Cardiac muscle cell (in vitro differentiated cells and primary cell): ENCODE results near the gene NCKIPSD. TPM values are rescaled to one million over a fixed set of nuclear protein-coding genes. Genes with fewer than 3 reads are reported as not detected.

Source experiments
- DNase-seq, 2 donors: peaks; one replicate each; pipeline versions ENCODE4 v3.0.0 to v3.0.0-alpha.2; 2010 to 2017; ENCODE audit warnings: low read depth in 1 of 2, low spot score in 1 of 2
- H3K27ac ChIP-seq: fragments of 200-600 bp; sonication (generic); 2 replicates; pipeline ENCODE4 v1.5.1; 2016
- H3K27me3 ChIP-seq: fragments of 200-600 bp; sonication (generic); 2 replicates; pipeline ENCODE4 v1.6.0; 2016; ENCODE audit warnings: control low read depth
- H3K36me3 ChIP-seq: fragments of 200-600 bp; sonication (generic); 2 replicates; pipeline ENCODE4 v1.5.1; 2016; ENCODE audit warnings: control low read depth
- H3K4me1 ChIP-seq: fragments of 200-600 bp; sonication (generic); 2 replicates; pipeline ENCODE4 v1.8.1; 2017; ENCODE audit warnings: low read depth, mild to moderate bottlenecking, mixed run types
- H3K4me3 ChIP-seq: fragments of 200-600 bp; sonication (generic); 2 replicates; pipeline ENCODE4 v1.5.1; 2016; ENCODE audit warnings: mild to moderate bottlenecking
- H3K9me3 ChIP-seq: fragments of 200-600 bp; sonication (generic); 2 replicates; pipeline ENCODE4 v1.5.1; 2017; ENCODE audit warnings: low read depth, mild to moderate bottlenecking, control low read depth
- CTCF ChIP-seq: IDR thresholded peaks from 2 replicates; pipeline ENCODE4 v1.5.1; 2012; ENCODE audit warnings: low read depth, mild to moderate bottlenecking, low read length
- polyA plus RNA-seq: library from polyadenylated mRNA; unstranded; fragments of >200 nt; fragmentation: Nextera tagmentation; extraction: Ambion mirVana; gene quantifications from 2 replicates; pipeline ENCODE4 v1.2.1, GENCODE V29; 2016
- total RNA-seq: library from RNA; depleted of rRNA; stranded (reverse); fragments of >200 nt; gene quantifications from 2 replicates; pipeline ENCODE4 v1.2.3, GENCODE V29; 2016

The NCKIPSD gene
- total and polyA plus RNA-seq, 2 experiments from 2014 or later = 51.7 to 68.7 TPM

GRCh38 chr3:48661501-48662144 lies 24.1 kb downstream of the NCKIPSD start:
- H3K36me3 ChIP-seq = no peaks in the 10 kb centered on the region
- no peak overlapping the region for H3K27ac ChIP-seq
- peak; percentile 67 to 88 for DNase-seq
- no peaks in the 10 kb centered on the region for H3K9me3 ChIP-seq
- H3K4me3 ChIP-seq = peak overlapping the region; percentile 49
- TF ChIP-seq CTCF = no peak
- no peaks in the 10 kb centered on the region for H3K4me1 ChIP-seq
- no peaks in the 10 kb centered on the region for H3K27me3 ChIP-seq

- H3K27me3 ChIP-seq = no peaks in the 10 kb centered on the region
- H3K4me3 ChIP-seq = peak overlapping the region; percentile 49
- DNase-seq = no peak
- no peak for TF ChIP-seq CTCF
- no peaks in the 10 kb centered on the region for H3K4me1 ChIP-seq
- H3K27ac ChIP-seq = no peak overlapping the region
- H3K9me3 ChIP-seq = no peaks in the 10 kb centered on the region
- no peaks in the 10 kb centered on the region for H3K36me3 ChIP-seq
Observed at GRCh38 chr3:48660800-48661400, 24.8 kb downstream of the NCKIPSD start.

- DNase-seq = no peak
- Histone ChIP-seq H3K4me3 (no peak overlapping the region), H3K9me3 (no peaks in the 10 kb centered on the region), H3K27me3 (no peaks in the 10 kb centered on the region), H3K4me1 (no peaks in the 10 kb centered on the region), H3K36me3 (no peaks in the 10 kb centered on the region), H3K27ac (no peak overlapping the region)
- TF ChIP-seq CTCF = no peak
Observed at GRCh38 chr3:48656841-48657281, 28.9 kb downstream of the NCKIPSD start.

- Histone ChIP-seq H3K36me3 (no peaks in the 10 kb centered on the region), H3K4me3 (peak overlapping the region; percentile 29), H3K4me1 (no peaks in the 10 kb centered on the region), H3K27ac (no peak overlapping the region), H3K27me3 (no peaks in the 10 kb centered on the region), H3K9me3 (no peaks in the 10 kb centered on the region)
- peak; percentile 53 for TF ChIP-seq CTCF
- DNase-seq = peak; percentile 85 to 88
Observed at GRCh38 chr3:48656061-48656840, 29.5 kb downstream of the NCKIPSD start.

GRCh38 chr3:48655606-48656005 lies 30.1 kb downstream of the NCKIPSD start:
- Histone ChIP-seq H3K27ac (no peak overlapping the region), H3K9me3 (no peaks in the 10 kb centered on the region), H3K4me1 (no peaks in the 10 kb centered on the region), H3K4me3 (peak overlapping the region; percentile 29), H3K36me3 (no peaks in the 10 kb centered on the region), H3K27me3 (no peaks in the 10 kb centered on the region)
- no peak for TF ChIP-seq CTCF
- DNase-seq = no peak
